RWPE2 (cell line): Measurements from ENCODE around the gene NSMF.
A peak's percentile ranks its signal among the peaks of the same experiment; 100 is the strongest.

Experiments
- ATAC-seq: fragments of 200-7000 bp; cut with Tn5 transposase; 3 replicates; pipeline ENCODE4 v1.9.1; 2021; ENCODE audit warnings: low read depth
- DNase-seq: peaks from one replicate; pipeline ENCODE4 v3.0.0-alpha.2; 2020; ENCODE audit warnings: low spot score
- H3K27ac ChIP-seq: fragments of 450-650 bp; 2 replicates; pipeline ENCODE4 v1.5.1; 2017; ENCODE audit warnings: mild to moderate bottlenecking; ENCODE audit not compliant: poor library complexity, severe bottlenecking
- H3K27me3 ChIP-seq: fragments of 250-450 bp; sonication (Bioruptor Pico); 2 replicates; pipeline ENCODE4 v1.5.1; 2021; ENCODE audit warnings: mild to moderate bottlenecking, moderate library complexity; ENCODE audit not compliant: insufficient read depth, poor library complexity, severe bottlenecking
- H3K36me3 ChIP-seq: fragments of 250-450 bp; sonication (Bioruptor Pico); 2 replicates; pipeline ENCODE4 v1.5.1; 2020; ENCODE audit warnings: low read depth, mild to moderate bottlenecking, moderate library complexity
- H3K4me1 ChIP-seq: fragments of 250-450 bp; sonication (Bioruptor Pico); 2 replicates; pipeline ENCODE4 v1.5.1; 2021; ENCODE audit warnings: mild to moderate bottlenecking, moderate library complexity; ENCODE audit not compliant: insufficient read depth, poor library complexity, severe bottlenecking
- H3K4me3 ChIP-seq: fragments of 250-450 bp; sonication (Bioruptor Pico); 2 replicates; pipeline ENCODE4 v1.5.1; 2021; ENCODE audit warnings: mild to moderate bottlenecking, moderate library complexity; ENCODE audit not compliant: severe bottlenecking
- H3K9me3 ChIP-seq: fragments of 250-450 bp; sonication (Bioruptor Pico); 2 replicates; pipeline ENCODE4 v1.5.1; 2021; ENCODE audit warnings: mild to moderate bottlenecking, moderate library complexity; ENCODE audit not compliant: severe bottlenecking
- TF ChIP-seq, protein P1 (sequence below): fragments of 450-650 bp; IDR thresholded peaks from one replicate; pipeline ENCODE4 v1.5.1; 2017; ENCODE audit warnings: mild to moderate bottlenecking, moderate library complexity; ENCODE audit not compliant: poor library complexity, severe bottlenecking

NSMF gene, protein sequence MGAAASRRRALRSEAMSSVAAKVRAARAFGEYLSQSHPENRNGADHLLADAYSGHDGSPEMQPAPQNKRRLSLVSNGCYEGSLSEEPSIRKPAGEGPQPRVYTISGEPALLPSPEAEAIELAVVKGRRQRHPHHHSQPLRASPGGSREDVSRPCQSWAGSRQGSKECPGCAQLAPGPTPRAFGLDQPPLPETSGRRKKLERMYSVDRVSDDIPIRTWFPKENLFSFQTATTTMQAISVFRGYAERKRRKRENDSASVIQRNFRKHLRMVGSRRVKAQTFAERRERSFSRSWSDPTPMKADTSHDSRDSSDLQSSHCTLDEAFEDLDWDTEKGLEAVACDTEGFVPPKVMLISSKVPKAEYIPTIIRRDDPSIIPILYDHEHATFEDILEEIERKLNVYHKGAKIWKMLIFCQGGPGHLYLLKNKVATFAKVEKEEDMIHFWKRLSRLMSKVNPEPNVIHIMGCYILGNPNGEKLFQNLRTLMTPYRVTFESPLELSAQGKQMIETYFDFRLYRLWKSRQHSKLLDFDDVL

DNA sequence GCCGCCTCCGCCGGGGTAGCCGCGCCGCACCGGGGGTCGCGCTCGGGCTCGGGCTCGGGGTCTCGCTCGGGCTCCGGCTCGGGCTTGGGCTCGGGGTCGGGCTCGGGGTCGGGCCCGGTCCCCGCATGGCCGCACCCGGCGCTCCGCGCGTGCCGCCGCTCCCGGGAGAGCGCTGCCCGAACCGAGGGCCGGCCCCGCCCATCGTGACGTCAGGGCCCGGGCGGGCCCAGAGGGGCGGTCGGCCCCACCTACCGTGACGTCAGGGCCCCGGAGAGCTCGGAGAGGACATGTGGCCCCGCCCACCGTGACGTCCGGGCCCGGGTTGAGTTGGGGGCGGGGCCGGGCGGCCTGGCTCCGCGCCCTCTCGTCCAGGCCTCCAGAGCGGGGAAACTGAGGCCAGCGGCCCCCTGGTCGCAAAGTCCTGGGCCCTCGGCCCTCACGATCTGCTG, at the start of gene NSMF:
TSS of gene NSMF (minus strand) at position 183 of the 449 bp plus-strand sequence. CDS start 232 bp downstream, outside the sequence.
- ATAC-seq (peak; percentile 69), DNase-seq (peak; percentile 92)
- Histone ChIP-seq H3K36me3 (peaks cover 17% of the 10 kb centered on the region), H3K27me3 (no peaks in the 10 kb centered on the region), H3K9me3 (no peaks in the 10 kb centered on the region), H3K4me1 (no peaks in the 10 kb centered on the region), H3K27ac (peak within 1 kb of the TSS; percentile 11), H3K4me3 (peak within 1 kb of the TSS; percentile 69)
- TF ChIP-seq, protein P1, sequence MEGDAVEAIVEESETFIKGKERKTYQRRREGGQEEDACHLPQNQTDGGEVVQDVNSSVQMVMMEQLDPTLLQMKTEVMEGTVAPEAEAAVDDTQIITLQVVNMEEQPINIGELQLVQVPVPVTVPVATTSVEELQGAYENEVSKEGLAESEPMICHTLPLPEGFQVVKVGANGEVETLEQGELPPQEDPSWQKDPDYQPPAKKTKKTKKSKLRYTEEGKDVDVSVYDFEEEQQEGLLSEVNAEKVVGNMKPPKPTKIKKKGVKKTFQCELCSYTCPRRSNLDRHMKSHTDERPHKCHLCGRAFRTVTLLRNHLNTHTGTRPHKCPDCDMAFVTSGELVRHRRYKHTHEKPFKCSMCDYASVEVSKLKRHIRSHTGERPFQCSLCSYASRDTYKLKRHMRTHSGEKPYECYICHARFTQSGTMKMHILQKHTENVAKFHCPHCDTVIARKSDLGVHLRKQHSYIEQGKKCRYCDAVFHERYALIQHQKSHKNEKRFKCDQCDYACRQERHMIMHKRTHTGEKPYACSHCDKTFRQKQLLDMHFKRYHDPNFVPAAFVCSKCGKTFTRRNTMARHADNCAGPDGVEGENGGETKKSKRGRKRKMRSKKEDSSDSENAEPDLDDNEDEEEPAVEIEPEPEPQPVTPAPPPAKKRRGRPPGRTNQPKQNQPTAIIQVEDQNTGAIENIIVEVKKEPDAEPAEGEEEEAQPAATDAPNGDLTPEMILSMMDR: no peak

DNA sequence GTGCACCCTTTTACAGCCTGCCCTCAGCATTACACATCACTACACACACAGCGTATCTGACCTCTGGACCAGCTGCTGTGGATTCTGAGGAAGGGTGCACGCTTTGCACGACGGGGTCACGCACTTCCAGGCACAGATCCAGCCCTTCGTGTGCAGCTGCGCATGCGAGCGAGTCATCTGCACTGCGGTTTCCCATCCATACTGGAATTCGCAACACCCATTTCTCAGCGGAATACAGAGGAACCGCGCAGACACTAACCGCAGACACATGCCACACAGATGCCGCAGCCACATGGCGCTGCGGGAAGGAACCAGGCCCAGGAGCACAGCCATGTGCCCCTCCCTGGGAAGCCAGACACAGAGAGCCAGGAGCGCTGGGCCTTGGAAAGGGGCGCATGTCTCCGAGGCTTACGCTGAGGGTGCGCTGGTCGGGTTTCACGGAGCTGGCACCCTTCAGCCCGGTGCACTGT, 47.6 kb upstream of the NSMF start:
- Histone ChIP-seq H3K9me3 (peaks cover 3% of the 10 kb centered on the region), H3K4me1 (no peaks in the 10 kb centered on the region), H3K27me3 (no peaks in the 10 kb centered on the region), H3K27ac (no peak overlapping the region), H3K4me3 (no peak overlapping the region), H3K36me3 (no peaks in the 10 kb centered on the region)
- ATAC-seq (no peak), DNase-seq (no peak)
- TF ChIP-seq, protein P1: no peak

DNA sequence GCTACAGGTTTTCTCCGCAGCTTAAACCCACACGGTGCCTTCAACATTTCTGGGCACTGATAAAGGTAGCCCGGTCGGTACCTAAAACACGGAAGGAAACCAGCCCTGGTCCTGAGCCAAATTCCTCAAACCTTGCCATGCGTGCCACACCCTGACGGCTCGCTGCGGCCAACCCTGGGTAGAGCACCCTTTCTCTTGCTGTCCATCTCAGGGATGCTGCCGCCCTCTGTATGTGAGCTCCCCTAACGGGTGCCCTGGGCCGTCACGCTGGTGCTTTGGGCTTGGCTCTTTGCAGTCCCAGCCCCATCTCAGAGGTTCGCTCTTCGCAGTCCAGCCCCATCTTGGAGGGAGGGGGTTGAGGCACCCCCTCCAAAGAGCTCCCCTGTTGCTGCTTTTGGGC, 47.1 kb upstream of the NSMF start:
- DNase-seq: peak; percentile 73
- TF ChIP-seq, protein P1: peak; percentile 5

DNA sequence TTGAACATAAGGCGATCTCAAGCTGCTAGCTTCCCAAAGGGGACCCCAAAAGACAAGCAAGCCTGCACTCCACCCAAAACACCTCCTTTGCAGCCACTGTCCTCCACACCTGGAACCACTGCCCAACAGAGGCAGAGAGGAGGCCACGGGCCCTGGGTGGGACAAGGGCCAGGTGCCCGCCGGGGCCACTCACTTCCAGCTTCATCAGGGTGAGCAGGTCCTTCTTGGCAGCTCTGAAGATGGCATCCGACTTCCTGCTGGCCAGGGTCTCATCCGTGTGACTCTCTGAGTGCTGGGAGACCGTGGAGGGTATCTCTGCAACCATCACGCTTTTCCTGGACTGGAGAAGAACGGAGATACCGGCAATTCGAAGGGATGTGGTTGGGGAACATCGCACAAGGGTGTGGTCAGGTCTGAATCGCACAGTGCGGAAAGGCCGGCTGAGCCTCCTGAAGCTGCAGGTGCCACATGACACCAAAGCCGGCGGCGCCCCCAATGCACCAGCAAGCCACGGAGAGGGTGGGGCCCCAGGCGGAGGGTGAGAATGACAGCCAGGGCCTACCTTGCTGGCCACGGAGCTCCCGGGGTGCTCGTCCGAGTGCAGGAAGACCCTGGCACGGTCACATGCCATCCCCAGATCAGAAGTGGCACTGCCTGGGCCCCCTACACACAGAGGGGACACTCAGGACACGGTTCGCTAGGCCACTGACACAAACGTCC, 46.4 kb upstream of the NSMF start:
- ATAC-seq (no peak), DNase-seq (no peak)
- no peaks in the 10 kb centered on the region for H3K4me1 ChIP-seq
- no peaks in the 10 kb centered on the region for H3K27me3 ChIP-seq
- TF ChIP-seq, protein P1: no peak
- no peak overlapping the region for H3K4me3 ChIP-seq
- peaks cover 3% of the 10 kb centered on the region for H3K9me3 ChIP-seq
- no peaks in the 10 kb centered on the region for H3K36me3 ChIP-seq
- no peak overlapping the region for H3K27ac ChIP-seq

More for the DNA sequence above, 47.1 kb upstream of the NSMF start:
- H3K27me3 ChIP-seq: no peaks in the 10 kb centered on the region
- H3K36me3 ChIP-seq: no peaks in the 10 kb centered on the region
- H3K4me3 ChIP-seq: no peak overlapping the region
- H3K4me1 ChIP-seq: no peaks in the 10 kb centered on the region
- no peak overlapping the region for H3K27ac ChIP-seq
- ATAC-seq: peak; percentile 48
- peaks cover 3% of the 10 kb centered on the region for H3K9me3 ChIP-seq
